K562 (cell line): ENCODE results near the gene POP7. TPM values are rescaled to one million over a fixed set of nuclear protein-coding genes. Genes with fewer than 3 reads are reported as not detected.

Source experiments
- ATAC-seq: fragments of 200-7000 bp; cut with Tn5 transposase; 3 replicates; pipeline ENCODE4 v1.9.1; 2020; ENCODE audit warnings: moderate library complexity
- BruUV-seq: library from RNA; stranded (reverse); fragments of 400-500 nt; replicated peaks from 2 replicates; lab custom pipeline; 2021; lab: Mats Ljungman, UMichigan
- CTCF ChIA-PET: fragments of 300-600 bp; formaldehyde crosslinking; extraction: SDS; loops from one replicate; lab custom pipeline; 2021; ENCODE audit warnings: low intra/inter-chr PET ratio; lab: Yijun Ruan, JAX
- POLR2A ChIA-PET: fragments of 300-600, 350-650 bp; sonication (Branson Sonifier 250); formaldehyde crosslinking; extraction: SDS; loops from one replicate; lab custom pipeline; 2021; ENCODE audit warnings: antibody characterized with exemption, inconsistent platforms; lab: Yijun Ruan, JAX
- DNase-seq, 4 experiments: peaks; one replicate each; pipeline versions ENCODE4 v3.0.0 to v3.0.0-alpha.2; 2011 to 2018; ENCODE audit warnings: low spot score in 3 of 4, mixed read lengths in 3 of 4; ENCODE audit errors: extremely low read depth in 1 of 4
- FAIRE-seq: peaks from 2 replicates; lab custom pipeline; 2011; peaks lifted over from hg19 to GRCh38; lab: Jason Lieb, UNC
- H2AFZ ChIP-seq: 2 replicates; pipeline ENCODE4 v1.6.0; 2011; ENCODE audit warnings: low read depth, low read length, control low read depth, inconsistent platforms
- H3K27ac ChIP-seq: fragments of 200-600 bp; 3 replicates; pipeline ENCODE4 v1.8.0; 2011; ENCODE audit warnings: low read depth, mild to moderate bottlenecking, control low read depth, inconsistent platforms, low read length, moderate library complexity, mixed read lengths; ENCODE audit errors: extremely low read depth
- H3K27me3 ChIP-seq, 2 experiments: fragments of 300-600 bp in 1 of 2; 2 replicates in 1 of 2; 3 replicates in 1 of 2; pipeline versions ENCODE4 v1.6.0 to v1.8.0; 2011; ENCODE audit warnings: inconsistent platforms in 2 of 2, low read length in 2 of 2, mild to moderate bottlenecking in 1 of 2, mixed read lengths in 1 of 2, moderate library complexity in 1 of 2; ENCODE audit not compliant: control insufficient read depth in 2 of 2, insufficient read depth in 2 of 2
- H3K36me3 ChIP-seq: fragments of 300-600 bp; 3 replicates; pipeline ENCODE4 v1.8.0; 2011; ENCODE audit warnings: mild to moderate bottlenecking, low read length, inconsistent platforms; ENCODE audit not compliant: control insufficient read depth, insufficient read depth
- H3K4me1 ChIP-seq, 2 experiments: fragments of 200-600 bp in 1 of 2; replicated peaks in 1 of 2; 2 replicates in 1 of 2; 3 replicates in 1 of 2; pipeline versions ENCODE4 v1.5.1 to v1.8.0; 2011; ENCODE audit warnings: inconsistent platforms in 2 of 2, low read length in 2 of 2, mild to moderate bottlenecking in 1 of 2, mixed read lengths in 1 of 2, moderate library complexity in 1 of 2; ENCODE audit not compliant: control insufficient read depth in 2 of 2, insufficient read depth in 2 of 2
- H3K4me2 ChIP-seq: 2 replicates; pipeline ENCODE4 v1.6.1; 2011; ENCODE audit warnings: low read length, control low read depth, inconsistent platforms, mixed read lengths; ENCODE audit not compliant: insufficient read depth
- H3K4me3 ChIP-seq: fragments of 200-600 bp; sonication (generic), shearing (Covaris generic); 2 replicates; pipeline ENCODE4 v1.5.1; 2016; ENCODE audit warnings: control low read depth, inconsistent platforms
- H3K79me2 ChIP-seq: fragments of 200-600 bp; 3 replicates; pipeline ENCODE4 v1.8.0; 2011; ENCODE audit warnings: low read length, inconsistent platforms; ENCODE audit not compliant: control insufficient read depth, insufficient read depth
- H3K9ac ChIP-seq, 2 experiments: 2 replicates each; pipeline versions ENCODE4 v1.6.0 to v1.6.1; 2011; ENCODE audit warnings: low read depth in 2 of 2, low read length in 2 of 2, control low read depth in 1 of 2, inconsistent platforms in 1 of 2, mild to moderate bottlenecking in 1 of 2, mixed read lengths in 1 of 2; ENCODE audit not compliant: insufficient read depth in 1 of 2
- H3K9me1 ChIP-seq: one replicate; pipeline ENCODE4 v1.6.0; 2011; ENCODE audit warnings: inconsistent platforms, mild to moderate bottlenecking, low read length, moderate library complexity; ENCODE audit not compliant: control insufficient read depth, insufficient read depth
- H3K9me3 ChIP-seq: replicated peaks from 2 replicates; pipeline ENCODE4 v1.5.1; 2011; ENCODE audit warnings: low read depth, low read length, inconsistent platforms; ENCODE audit not compliant: control insufficient read depth, insufficient read depth
- H4K20me1 ChIP-seq: replicated peaks from 2 replicates; pipeline ENCODE4 v1.6.1; 2011; ENCODE audit warnings: low read length, inconsistent platforms, mixed read lengths; ENCODE audit not compliant: control insufficient read depth, insufficient read depth
- ATF1 ChIP-seq, 2 experiments: fragments of 450-650 bp in 1 of 2; IDR thresholded peaks; 2 replicates each; pipeline ENCODE4 v1.6.1; 2016; ENCODE audit warnings: missing compliant biosample characterization in 1 of 2, missing genetic modification characterization in 1 of 2
- ATF7 ChIP-seq: fragments of 450-650 bp; IDR thresholded peaks from 2 replicates; pipeline ENCODE4 v1.7.1; 2014; ENCODE audit warnings: mild to moderate bottlenecking, moderate library complexity
- BHLHE40 ChIP-seq: IDR thresholded peaks from 2 replicates; pipeline ENCODE4 v1.6.1; 2011; ENCODE audit warnings: low read length, improper control_type of control experiment
- CCAR2 ChIP-seq: fragments of 200-400 bp; formaldehyde crosslinking; IDR thresholded peaks from 2 replicates; pipeline ENCODE4 v1.6.1; 2017; ENCODE audit warnings: mild to moderate bottlenecking, low read depth, low read length
- CREM ChIP-seq: IDR thresholded peaks from 2 replicates; pipeline ENCODE4 v1.6.1; 2014; ENCODE audit warnings: antibody characterized with exemption, low read depth
- ETV6 ChIP-seq, 3 experiments: fragments of 150-350 bp in 1 of 3; sonication (generic) in 1 of 3; formaldehyde crosslinking in 1 of 3; IDR thresholded peaks; 2 replicates each; pipeline versions ENCODE4 v1.6.1 to v1.8.0; 2014 to 2022; ENCODE audit warnings: borderline replicate concordance in 2 of 3, low read depth in 2 of 3, antibody characterized with exemption in 1 of 3, low read length in 1 of 3, mild to moderate bottlenecking in 1 of 3, missing genetic modification reagents in 1 of 3
- JUND ChIP-seq, 2 experiments: IDR thresholded peaks; 2 replicates in 1 of 2; 3 replicates in 1 of 2; pipeline ENCODE4 v1.6.1; 2011; ENCODE audit warnings: borderline replicate concordance in 2 of 2, low read depth in 2 of 2, low read length in 2 of 2, improper control_type of control experiment in 1 of 2, missing biosample characterization in 1 of 2, missing genetic modification characterization in 1 of 2, missing genetic modification reagents in 1 of 2
- MYC ChIP-seq, 2 experiments: fragments of 250-450 bp in 1 of 2; sonication (Bioruptor Pico) in 1 of 2; IDR thresholded peaks; 2 replicates each; pipeline versions ENCODE4 v1.5.1 to v1.6.1; 2012 to 2021; ENCODE audit warnings: low read depth in 2 of 2, borderline replicate concordance in 1 of 2, improper control_type of control experiment in 1 of 2, low read length in 1 of 2, mild to moderate bottlenecking in 1 of 2, moderate library complexity in 1 of 2
- NCOA1 ChIP-seq: fragments of 450-650 bp; IDR thresholded peaks from 2 replicates; pipeline ENCODE4 v1.6.1; 2016; ENCODE audit warnings: low read depth
- NFE2L1 ChIP-seq: fragments of 450-650 bp; IDR thresholded peaks from 2 replicates; pipeline ENCODE4 v1.6.1; 2016; ENCODE audit warnings: missing genetic modification characterization, low read depth, mild to moderate bottlenecking, missing compliant biosample characterization, moderate library complexity, borderline replicate concordance
- RBFOX2 ChIP-seq: fragments of 200-400 bp; formaldehyde crosslinking; IDR thresholded peaks from 2 replicates; pipeline ENCODE4 v1.6.1; 2017; ENCODE audit warnings: low read depth, mild to moderate bottlenecking, low read length, moderate library complexity
- SIRT6 ChIP-seq: IDR thresholded peaks from one replicate; pipeline ENCODE4 v1.6.1; 2012; ENCODE audit warnings: low read depth, mild to moderate bottlenecking, control low read depth, inconsistent platforms, low read length, moderate library complexity
- SIX5 ChIP-seq, 2 experiments: IDR thresholded peaks; 2 replicates each; pipeline ENCODE4 v1.6.1; 2011; ENCODE audit warnings: low read length in 2 of 2, borderline replicate concordance in 1 of 2, low read depth in 1 of 2, mild to moderate bottlenecking in 1 of 2, moderate library complexity in 1 of 2; ENCODE audit not compliant: insufficient read depth in 1 of 2
- SPI1 ChIP-seq: IDR thresholded peaks from 2 replicates; pipeline ENCODE4 v1.6.1; 2011; ENCODE audit warnings: low read depth, low read length, control low read depth, borderline replicate concordance
- YY1 ChIP-seq, 3 experiments: IDR thresholded peaks; 2 replicates each; pipeline ENCODE4 v1.6.1; 2011; ENCODE audit warnings: low read length in 2 of 3, mild to moderate bottlenecking in 2 of 3, moderate library complexity in 2 of 3, borderline replicate concordance in 1 of 3, control low read depth in 1 of 3, low read depth in 1 of 3; ENCODE audit not compliant: insufficient read depth in 3 of 3, insufficient replicate concordance in 2 of 3, control insufficient read depth in 1 of 3, insufficient read length in 1 of 3; ENCODE audit errors: extremely low read depth in 1 of 3
- ZNF717 ChIP-seq: fragments of 250-450 bp; sonication (Bioruptor Pico); IDR thresholded peaks from 2 replicates; pipeline ENCODE4 v1.5.0; 2021
- WGBS: fragments of 100-300 bp; shearing (Covaris generic); methylation state at CpG from one replicate; pipeline ENCODE4 v1.1.6; 2016; ENCODE audit warnings: low coverage, mixed read lengths; ENCODE audit not compliant: insufficient coverage; ENCODE audit errors: missing lambda C conversion rate; 5-methylcytosine and 5-hydroxymethylcytosine counted together
- in situ Hi-C: fragments of 300-500 bp; cut with MboI; formaldehyde crosslinking; loops from 4 replicates; pipeline ENCODE4 v1.15.0; 2018; ENCODE audit warnings: inconsistent platforms, mixed read lengths
- intact Hi-C: fragments of 100-400 bp; cut with micrococcal nuclease; formaldehyde crosslinking; loops from 2 replicates; pipeline ENCODE4 v1.14.2; 2022
- polyA plus RNA-seq, 8 experiments: library from polyadenylated mRNA; depleted of rRNA in 4 of 8; stranded (reverse) in 5 of 8; unstranded in 3 of 8; fragments of >200 nt; fragmentation: Nextera tagmentation in 2 of 8; fragmentation: Illumina TruSeq in 1 of 8; extraction: Ambion mirVana in 2 of 8; extraction: Trizol in 1 of 8; gene quantifications; 2 replicates each; pipeline versions ENCODE4 v1.2.1 to v1.2.3, GENCODE V29; 2011 to 2014; ENCODE audit warnings: inconsistent platforms in 1 of 8, missing spikeins in 1 of 8
- total RNA-seq, 7 experiments: library from RNA; depleted of rRNA in 6 of 7; stranded (reverse); fragments of >200 nt in 6 of 7; fragmentation: Illumina TruSeq in 2 of 7; extraction: Trizol in 2 of 7; gene quantifications; 2 replicates each; pipeline versions ENCODE4 v1.2.1 to v1.2.3, GENCODE V29; 2011 to 2021; ENCODE audit warnings: low replicate concordance in 1 of 7
- TF ChIP-seq, protein P1 (sequence below), 2 experiments: fragments of 450-650 bp in 1 of 2; sonication (generic) in 1 of 2; formaldehyde crosslinking in 1 of 2; IDR thresholded peaks in 1 of 2; conservative IDR thresholded peaks in 1 of 2; 2 replicates each; pipeline versions ENCODE4 v1.6.1 to v1.8.1; 2016 to 2023; ENCODE audit warnings: mild to moderate bottlenecking in 2 of 2, moderate library complexity in 2 of 2, inconsistent platforms in 1 of 2, missing genetic modification reagents in 1 of 2

POP7 gene
- total and polyA plus RNA-seq, 9 of the 15 experiments (the other 6 are each of a cell fraction or from before 2014, with no cell fraction given) = 11.5 to 163 (median 68.9) TPM

- CTCF ChIA-PET = no interaction called here
- peak; percentile 31 for ATAC-seq
- POLR2A ChIA-PET = interaction anchor here (0.6 to 1.3 kb wide), 2 partner anchors 12 to 23 kb away, joined by 3 to 4 read pairs; partner anchors contain the start of gene ACTL6B
- TF ChIP-seq ZNF717 (CRISPR knock-in tag) (no peak), NCOA1 (no peak), YY1 (IDR thresholded peaks at IDR 0.05; ENCODE audit: borderline replicate concordance in 1 of 3, control insufficient read depth in 1 of 3, extremely low read depth in 1 of 3, insufficient read depth in 3 of 3, insufficient read length in 1 of 3, insufficient replicate concordance in 2 of 3, low read depth in 1 of 3, low read length in 2 of 3) (peak in 1 of 3 experiments; percentile 33), ETV6 (IDR thresholded peaks at IDR 0.05; ENCODE audit: borderline replicate concordance in 1 of 2, low read depth in 2 of 2, low read length in 1 of 2) (no peak), ETV6 (CRISPR knock-in tag; IDR thresholded peaks at IDR 0.05; ENCODE audit: borderline replicate concordance) (no peak), MYC (IDR thresholded peaks at IDR 0.05; ENCODE audit: low read depth, low read length) (no peak), MYC (CRISPR knock-in tag; IDR thresholded peaks at IDR 0.05; ENCODE audit: borderline replicate concordance, low read depth) (no peak), SIRT6 (no peak), SPI1 (peak; percentile 92), SIX5 (IDR thresholded peaks at IDR 0.05; ENCODE audit: borderline replicate concordance in 1 of 2, insufficient read depth in 1 of 2, low read depth in 1 of 2, low read length in 2 of 2) (peak in 1 of 2 experiments; percentile 3; a peak in 1 of 4 replicates), ATF1 (CRISPR knock-in tag; IDR thresholded peaks at IDR 0.05) (no peak), ATF1 (tag; IDR thresholded peaks at IDR 0.05) (peak; percentile 64; the same call in 1 of the 2 replicates), CCAR2 (no peak), CREM (peak; percentile 54; the same call in 1 of the 2 replicates), NFE2L1 (tag) (no peak), JUND (IDR thresholded peaks at IDR 0.05; ENCODE audit: borderline replicate concordance, low read depth, low read length) (0 out of 2 replicates have a peak, but pooled peaks have one; percentile 32), JUND (tag; IDR thresholded peaks at IDR 0.05; ENCODE audit: borderline replicate concordance, low read depth, low read length) (no peak; the same call in 2 of the 3 replicates), BHLHE40 (no peak), ATF7 (peak; percentile 92), RBFOX2 (no peak)
- TF ChIP-seq, protein P1, sequence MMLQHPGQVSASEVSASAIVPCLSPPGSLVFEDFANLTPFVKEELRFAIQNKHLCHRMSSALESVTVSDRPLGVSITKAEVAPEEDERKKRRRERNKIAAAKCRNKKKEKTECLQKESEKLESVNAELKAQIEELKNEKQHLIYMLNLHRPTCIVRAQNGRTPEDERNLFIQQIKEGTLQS (IDR thresholded peaks at IDR 0.05) = peak; percentile 92
- TF ChIP-seq, protein P1 (CRISPR knock-in tag; conservative IDR thresholded peaks at IDR 0.05) = 0 out of 2 replicates have a peak, but pooled peaks have one; percentile 40
These were observed 38.4 kb upstream of the POP7 start for GRCh38 chr7:100667331-100668068.

More at GRCh38 chr7:100667331-100668068, 38.4 kb upstream of the POP7 start:
- Histone ChIP-seq H3K9ac (no peak overlapping the region), H3K9me1 (no peaks in the 10 kb centered on the region), H3K9me3 (no peaks in the 10 kb centered on the region), H3K27ac (no peak overlapping the region), H3K27me3 (peaks cover 0 to 6% of the 10 kb centered on the region in 2 experiments; a peak in 1 of 5 replicates), H3K79me2 (no peaks in the 10 kb centered on the region), H3K4me3 (no peak overlapping the region), H4K20me1 (no peaks in the 10 kb centered on the region), H3K4me1 (peaks cover 0 to 3% of the 10 kb centered on the region in 2 experiments; a peak in 2 of 5 replicates), H3K36me3 (no peaks in the 10 kb centered on the region), H2AFZ (0 out of 2 replicates have a peak overlapping the region, but pooled peaks have one; percentile 38), H3K4me2 (no peak overlapping the region)
- BruUV-seq = no TSS peak
- 22% methylated on average over 16 of the region's 16 CpGs for WGBS
- in situ Hi-C loops (no loop called here), intact Hi-C loops (no loop called here)
- FAIRE-seq (peak; percentile 32), DNase-seq (no peak)
